PC-9 (cell line): ENCODE measurements around the gene SLC8A3. TPM values are rescaled to one million over a fixed set of nuclear protein-coding genes. Genes with fewer than 3 reads are reported as not detected.

ENCODE experiments used
- BruUV-seq: library from RNA; stranded (reverse); fragments of 400-500 nt; replicated peaks from 2 replicates; lab custom pipeline; 2021; lab: Mats Ljungman, UMichigan
- CTCF ChIA-PET: fragments of 300-600 bp; sonication (Branson Sonifier 250); formaldehyde crosslinking; loops from one replicate; lab custom pipeline; 2022; ENCODE audit warnings: antibody characterized with exemption; lab: Charles Lee
- POLR2A ChIA-PET: fragments of 300-600 bp; sonication (Branson Sonifier 250); formaldehyde crosslinking; loops from one replicate; lab custom pipeline; 2022; ENCODE audit warnings: antibody characterized with exemption; ENCODE audit not compliant: unreplicated experiment; lab: Charles Lee
- DNase-seq, 2 experiments: peaks; one replicate each; pipeline versions ENCODE4 v3.0.0 to v3.0.0-alpha.2; 2015 to 2022; ENCODE audit warnings: mixed read lengths in 1 of 2
- H2AFZ ChIP-seq: fragments of 200-600 bp; sonication (generic); 2 replicates; pipeline ENCODE4 v1.8.1; 2017; ENCODE audit warnings: antibody characterized with exemption
- H3F3A ChIP-seq: fragments of 200-600 bp; sonication (generic); 2 replicates; pipeline ENCODE4 v1.8.1; 2017; ENCODE audit warnings: antibody characterized with exemption, mild to moderate bottlenecking, low read depth; ENCODE audit not compliant: insufficient read depth
- H3K27ac ChIP-seq: fragments of 200-600 bp; sonication (generic); 2 replicates; pipeline ENCODE4 v1.6.1; 2016; ENCODE audit warnings: mixed run types
- H3K27me3 ChIP-seq: fragments of 200-600 bp; sonication (generic); 2 replicates; pipeline ENCODE4 v1.6.1; 2016; ENCODE audit warnings: low read depth, mixed run types; ENCODE audit not compliant: insufficient read depth
- H3K36me3 ChIP-seq: fragments of 200-600 bp; sonication (generic); 2 replicates; pipeline ENCODE4 v1.6.1; 2016; ENCODE audit warnings: low read depth, mixed run types
- H3K4me1 ChIP-seq: fragments of 200-600 bp; sonication (generic); replicated peaks from 2 replicates; pipeline ENCODE4 v1.6.1; 2016; ENCODE audit warnings: mixed run types; ENCODE audit not compliant: insufficient read depth
- H3K4me2 ChIP-seq: fragments of 200-600 bp; sonication (generic); 2 replicates; pipeline ENCODE4 v1.6.1; 2017; ENCODE audit warnings: mixed run types
- H3K4me3 ChIP-seq: fragments of 200-600 bp; sonication (generic); 2 replicates; pipeline ENCODE4 v1.6.1; 2016; ENCODE audit warnings: mixed run types
- H3K79me2 ChIP-seq: fragments of 200-600 bp; sonication (generic); 2 replicates; pipeline ENCODE4 v1.6.1; 2017; ENCODE audit warnings: low read depth, mixed run types
- H3K9me2 ChIP-seq: fragments of 200-600 bp; sonication (generic); 2 replicates; pipeline ENCODE4 v1.8.1; 2017; ENCODE audit warnings: mild to moderate bottlenecking; ENCODE audit not compliant: insufficient read depth
- H3K9me3 ChIP-seq: fragments of 200-600 bp; sonication (generic); 2 replicates; pipeline ENCODE4 v1.8.1; 2016; ENCODE audit warnings: low read depth; ENCODE audit not compliant: insufficient read depth
- H4K20me1 ChIP-seq: fragments of 200-600 bp; sonication (generic); 2 replicates; pipeline ENCODE4 v1.8.1; 2017; ENCODE audit not compliant: insufficient read depth
- CTCF ChIP-seq: fragments of 200-600 bp; sonication (generic); conservative IDR thresholded peaks from 2 replicates; pipeline ENCODE4 v1.6.1; 2017; ENCODE audit warnings: mixed run types, antibody characterized with exemption, mild to moderate bottlenecking, moderate library complexity
- EZH2 ChIP-seq: fragments of 200-600 bp; sonication (generic); IDR thresholded peaks from 2 replicates; pipeline ENCODE4 v1.8.0; 2017; ENCODE audit warnings: antibody characterized with exemption, low read depth
- intact Hi-C: fragments of 100-400 bp; cut with micrococcal nuclease; formaldehyde crosslinking; loops from one replicate; pipeline ENCODE4 v1.10.0; 2022; ENCODE audit not compliant: unreplicated experiment
- total RNA-seq: library from RNA; stranded (reverse); gene quantifications from 2 replicates; pipeline ENCODE4 v1.2.3, GENCODE V29; 2021

Gene SLC8A3
- total RNA-seq, 1 experiment from 2014 or later, result not detected

GRCh38 chr14:70130482-70130881, 58.3 kb downstream of the SLC8A3 start:
- Histone ChIP-seq H3K79me2 (no peaks in the 10 kb centered on the region), H3F3A (no peaks in the 10 kb centered on the region), H3K27me3 (peaks cover 78% of the 10 kb centered on the region), H3K36me3 (no peaks in the 10 kb centered on the region), H2AFZ (no peak overlapping the region), H4K20me1 (no peaks in the 10 kb centered on the region), H3K4me2 (no peak overlapping the region), H3K4me1 (no peaks in the 10 kb centered on the region), H3K9me3 (no peaks in the 10 kb centered on the region), H3K27ac (no peak overlapping the region), H3K9me2 (no peaks in the 10 kb centered on the region), H3K4me3 (no peak overlapping the region)
- ChIA-PET POLR2A (no interaction called here), CTCF (no interaction called here)
- TF ChIP-seq CTCF, result no peak
- no peak for TF ChIP-seq EZH2
- intact Hi-C loops, result no loop called here
- no peak for DNase-seq
- no TSS peak for BruUV-seq

- Histone ChIP-seq H3K4me2 (no peak overlapping the region), H3K4me3 (no peak overlapping the region), H3K27ac (no peak overlapping the region), H4K20me1 (no peaks in the 10 kb centered on the region), H2AFZ (no peak overlapping the region), H3K79me2 (no peaks in the 10 kb centered on the region), H3F3A (no peaks in the 10 kb centered on the region), H3K9me2 (no peaks in the 10 kb centered on the region), H3K9me3 (no peaks in the 10 kb centered on the region), H3K27me3 (peaks cover 51% of the 10 kb centered on the region), H3K4me1 (no peaks in the 10 kb centered on the region), H3K36me3 (no peaks in the 10 kb centered on the region)
- intact Hi-C loops, result no loop called here
- no TSS peak for BruUV-seq
- TF ChIP-seq EZH2 (no peak), CTCF (no peak)
- DNase-seq, result no peak
- ChIA-PET POLR2A (no interaction called here), CTCF (no interaction called here)
Measured at GRCh38 chr14:70127186-70127585, 61.6 kb downstream of the SLC8A3 start.

GRCh38 chr14:70123796-70124195, 65.0 kb downstream of the SLC8A3 start:
- Histone ChIP-seq H3K9me2 (no peaks in the 10 kb centered on the region), H3K4me2 (no peak overlapping the region), H3K4me1 (no peaks in the 10 kb centered on the region), H3K27me3 (peaks cover 30% of the 10 kb centered on the region; the same call in 1 of the 2 replicates), H3K79me2 (no peaks in the 10 kb centered on the region), H4K20me1 (no peaks in the 10 kb centered on the region), H3K36me3 (no peaks in the 10 kb centered on the region), H3K4me3 (no peak overlapping the region), H3F3A (no peaks in the 10 kb centered on the region), H2AFZ (no peak overlapping the region), H3K9me3 (no peaks in the 10 kb centered on the region), H3K27ac (no peak overlapping the region)
- intact Hi-C loops, result no loop called here
- POLR2A ChIA-PET, result no interaction called here
- DNase-seq, result no peak
- BruUV-seq, result no TSS peak
- CTCF ChIA-PET, result no interaction called here
- no peak for TF ChIP-seq CTCF
